ENCODE data around the gene RNF4.

GRCh38 chr4:2484185-2484584, 15.3 kb downstream of the RNF4 start:
- TF ChIP-seq POLR2A (IDR thresholded peaks at IDR 0.05) = no peak
- TF ChIP-seq CTCF (IDR thresholded peaks at IDR 0.05) = no peak

Data from esophagus squamous epithelium (tissue), 4 donors.